Transverse colon (tissue), 4 donors: ENCODE data around the gene SPATA31E1. TPM values are rescaled to one million over a fixed set of nuclear protein-coding genes. Genes with fewer than 3 reads are reported as not detected.

Experiments used
- DNase-seq: peaks from one replicate; pipeline ENCODE4 v3.0.0-alpha.2; 2019
- H3K27ac ChIP-seq, 4 donors: fragments of 200-600 bp; sonication (generic); 2 replicates each; pipeline ENCODE4 v1.5.1; 2016 to 2018; ENCODE audit warnings: inconsistent platforms in 4 of 4
- H3K27me3 ChIP-seq: fragments of 200-600 bp; sonication (generic); 2 replicates; pipeline ENCODE4 v1.5.1; 2017; ENCODE audit warnings: inconsistent platforms
- H3K36me3 ChIP-seq, 4 donors: fragments of 200-600 bp; sonication (generic); 2 replicates each; pipeline ENCODE4 v1.5.1; 2017 to 2019; ENCODE audit warnings: inconsistent platforms in 4 of 4
- H3K4me1 ChIP-seq, 4 donors: fragments of 200-600 bp; sonication (generic); 2 replicates each; pipeline ENCODE4 v1.5.1; 2017 to 2020; ENCODE audit warnings: inconsistent platforms in 4 of 4
- H3K4me3 ChIP-seq, 4 donors: fragments of 200-600 bp; sonication (generic); 1 replicate in 1 of 4; 2 replicates in 3 of 4; pipeline versions ENCODE4 v1.5.1 to v1.6.1; 2017 to 2019; ENCODE audit warnings: inconsistent platforms in 4 of 4
- H3K9me3 ChIP-seq, 2 donors: fragments of 200-600 bp; sonication (generic); 2 replicates each; pipeline ENCODE4 v1.5.1; 2017 to 2019; ENCODE audit warnings: inconsistent platforms in 2 of 2
- CTCF ChIP-seq, 5 experiments: fragments of 200-600 bp in 3 of 5; fragments of 450-650 bp in 2 of 5; sonication (generic) in 3 of 5; IDR thresholded peaks; 1 replicate in 2 of 5; 2 replicates in 3 of 5; pipeline ENCODE4 v1.5.1; 2016 to 2017; ENCODE audit warnings: antibody characterized with exemption in 5 of 5, inconsistent platforms in 3 of 5, mild to moderate bottlenecking in 2 of 5, moderate library complexity in 1 of 5
- EP300 ChIP-seq: sonication (generic); formaldehyde crosslinking; IDR thresholded peaks from one replicate; pipeline ENCODE4 v1.6.1; 2017; ENCODE audit warnings: antibody characterized with exemption, low read depth
- POLR2A ChIP-seq: fragments of 450-650 bp; IDR thresholded peaks from one replicate; pipeline ENCODE4 v1.6.1; 2016; ENCODE audit warnings: antibody characterized with exemption, mild to moderate bottlenecking, moderate library complexity
- POLR2AphosphoS5 ChIP-seq, 3 donors: sonication (generic); formaldehyde crosslinking; IDR thresholded peaks; one replicate each; pipeline ENCODE4 v1.6.1; 2016; ENCODE audit warnings: antibody characterized with exemption in 3 of 3
- WGBS, 2 donors: methylation state at CpG; one replicate each; pipeline ENCODE4 v1.1.5; 2018; ENCODE audit warnings: low coverage in 1 of 2; 5-methylcytosine and 5-hydroxymethylcytosine counted together
- in situ Hi-C, 4 donors: fragments of 200-750 bp; cut with MboI; loops; one replicate each; pipeline versions ENCODE4 v1.15.0 to v1.15.1; 2017; ENCODE audit warnings: low sequenced_read_pairs in 3 of 4, low pct_ligation_motif_present in 1 of 4, low pct_unique_long_range_greater_than_20kb in 1 of 4
- intact Hi-C: fragments of 100-400 bp; cut with DNase I; formaldehyde crosslinking; loops from one replicate; pipeline ENCODE4 v1.15.1; 2023; ENCODE audit warnings: low total_unique reads
- total RNA-seq, 4 donors: library from RNA; depleted of rRNA; stranded (reverse); fragments of >200 nt; gene quantifications; one replicate each; pipeline ENCODE4 v1.1.0, GENCODE V29; 2016

Gene SPATA31E1
- total RNA-seq, 4 donors from 2014 or later = not detected

GRCh38 chr9:87875060-87875459 is 7.6 kb upstream of the SPATA31E1 start:
- no peak overlapping the region for H3K27ac ChIP-seq
- in situ Hi-C loops = no loop called here
- no peak for DNase-seq
- no peaks in the 10 kb centered on the region for H3K36me3 ChIP-seq
- no peaks in the 10 kb centered on the region for H3K9me3 ChIP-seq
- TF ChIP-seq CTCF (IDR thresholded peaks at IDR 0.05) = no peak
- no peak for TF ChIP-seq EP300
- TF ChIP-seq POLR2AphosphoS5 (IDR thresholded peaks at IDR 0.05) = no peak
- no peak for TF ChIP-seq POLR2A
- intact Hi-C loops = no loop called here
- H3K4me1 ChIP-seq = peaks cover 0 to 43% (median 13%) of the 10 kb centered on the region in 4 donors
- H3K27me3 ChIP-seq = no peaks in the 10 kb centered on the region
- H3K4me3 ChIP-seq = no peak overlapping the region

- H3K27ac ChIP-seq = no peak overlapping the region
- WGBS, 2 donors = 70 to 100% methylated on average over 3 to 5 of the region's 5 CpGs
- no peak overlapping the region for H3K4me3 ChIP-seq
- H3K36me3 ChIP-seq = no peaks in the 10 kb centered on the region
- in situ Hi-C loops = no loop called here
- intact Hi-C loops = no loop called here
- peaks cover 0 to 43% (median 13%) of the 10 kb centered on the region in 4 donors for H3K4me1 ChIP-seq
- TF ChIP-seq CTCF (IDR thresholded peaks at IDR 0.05) (no peak), POLR2A (no peak), EP300 (no peak)
- no peaks in the 10 kb centered on the region for H3K9me3 ChIP-seq
- DNase-seq = no peak
- no peaks in the 10 kb centered on the region for H3K27me3 ChIP-seq
These were observed 6.7 kb upstream of the SPATA31E1 start for GRCh38 chr9:87875831-87876545.

GRCh38 chr9:87876708-87877107 is 6.0 kb upstream of the SPATA31E1 start:
- DNase-seq = no peak
- in situ Hi-C loops = no loop called here

GRCh38 chr9:87878989-87879511 is 3.6 kb upstream of the SPATA31E1 start:
- no peak for TF ChIP-seq POLR2A
- TF ChIP-seq POLR2AphosphoS5 (IDR thresholded peaks at IDR 0.05) = no peak
- no peak for TF ChIP-seq CTCF (IDR thresholded peaks at IDR 0.05)
- no peak for TF ChIP-seq EP300
- Histone ChIP-seq H3K4me3 (no peak overlapping the region), H3K36me3 (no peaks in the 10 kb centered on the region), H3K4me1 (peaks cover 0 to 27% (median 9%) of the 10 kb centered on the region in 4 donors), H3K9me3 (no peaks in the 10 kb centered on the region), H3K27ac (peak overlapping the region in 3 of 4 donors; percentile 13 to 25 (median 23)), H3K27me3 (no peaks in the 10 kb centered on the region)
- in situ Hi-C loops (no loop called here), intact Hi-C loops (no loop called here)
- WGBS, 2 donors = 33 to 36% methylated on average over 1 of the region's 1 CpG
- no peak for DNase-seq

More at GRCh38 chr9:87876708-87877107, 6.0 kb upstream of the SPATA31E1 start:
- Histone ChIP-seq H3K27me3 (no peaks in the 10 kb centered on the region), H3K36me3 (no peaks in the 10 kb centered on the region), H3K4me3 (no peak overlapping the region), H3K4me1 (peaks cover 0 to 43% (median 13%) of the 10 kb centered on the region in 4 donors), H3K27ac (no peak overlapping the region), H3K9me3 (no peaks in the 10 kb centered on the region)
- WGBS, 2 donors = 72% methylated on average over 5 of the region's 5 CpGs; no CpG with 5 or more reads in 1 of the 2 donors
- TF ChIP-seq EP300 (no peak), POLR2AphosphoS5 (IDR thresholded peaks at IDR 0.05) (no peak), CTCF (IDR thresholded peaks at IDR 0.05) (no peak), POLR2A (no peak)
- intact Hi-C loops = no loop called here
